GM20000 (cell line): ENCODE results near the gene HPSE2.

Experiments used
- DNase-seq: peaks from one replicate; pipeline ENCODE4 v3.0.0; 2012; ENCODE audit warnings: low spot score
- TF ChIP-seq, protein P1 (sequence below): IDR thresholded peaks from 2 replicates; pipeline ENCODE4 v1.5.1; 2012; ENCODE audit warnings: mild to moderate bottlenecking, control low read depth; ENCODE audit errors: extremely low read depth, missing control alignments

Gene HPSE2

DNA sequence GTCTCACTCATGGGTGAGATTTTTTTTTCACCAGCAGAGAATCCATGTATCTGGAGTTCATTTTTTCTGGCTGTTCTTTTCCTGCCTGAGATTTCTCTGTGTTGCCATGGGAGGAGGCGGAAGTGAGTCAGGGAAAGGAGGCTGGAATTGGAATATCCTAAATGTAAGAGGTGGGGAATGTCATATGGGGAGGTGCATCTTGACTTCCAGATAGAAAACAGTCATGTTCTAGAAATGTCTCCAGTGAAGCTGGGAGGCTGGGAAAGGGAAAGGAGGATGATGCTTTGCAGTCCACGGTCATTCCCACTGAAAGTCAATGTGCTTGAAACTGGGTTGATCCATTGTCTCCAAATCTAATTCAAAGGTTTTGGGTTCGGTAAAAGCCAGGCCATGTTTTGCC lies 749.2 kb downstream of the HPSE2 start:
- DNase-seq, result no peak
- TF ChIP-seq, protein P1, sequence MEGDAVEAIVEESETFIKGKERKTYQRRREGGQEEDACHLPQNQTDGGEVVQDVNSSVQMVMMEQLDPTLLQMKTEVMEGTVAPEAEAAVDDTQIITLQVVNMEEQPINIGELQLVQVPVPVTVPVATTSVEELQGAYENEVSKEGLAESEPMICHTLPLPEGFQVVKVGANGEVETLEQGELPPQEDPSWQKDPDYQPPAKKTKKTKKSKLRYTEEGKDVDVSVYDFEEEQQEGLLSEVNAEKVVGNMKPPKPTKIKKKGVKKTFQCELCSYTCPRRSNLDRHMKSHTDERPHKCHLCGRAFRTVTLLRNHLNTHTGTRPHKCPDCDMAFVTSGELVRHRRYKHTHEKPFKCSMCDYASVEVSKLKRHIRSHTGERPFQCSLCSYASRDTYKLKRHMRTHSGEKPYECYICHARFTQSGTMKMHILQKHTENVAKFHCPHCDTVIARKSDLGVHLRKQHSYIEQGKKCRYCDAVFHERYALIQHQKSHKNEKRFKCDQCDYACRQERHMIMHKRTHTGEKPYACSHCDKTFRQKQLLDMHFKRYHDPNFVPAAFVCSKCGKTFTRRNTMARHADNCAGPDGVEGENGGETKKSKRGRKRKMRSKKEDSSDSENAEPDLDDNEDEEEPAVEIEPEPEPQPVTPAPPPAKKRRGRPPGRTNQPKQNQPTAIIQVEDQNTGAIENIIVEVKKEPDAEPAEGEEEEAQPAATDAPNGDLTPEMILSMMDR, result no peak

DNA sequence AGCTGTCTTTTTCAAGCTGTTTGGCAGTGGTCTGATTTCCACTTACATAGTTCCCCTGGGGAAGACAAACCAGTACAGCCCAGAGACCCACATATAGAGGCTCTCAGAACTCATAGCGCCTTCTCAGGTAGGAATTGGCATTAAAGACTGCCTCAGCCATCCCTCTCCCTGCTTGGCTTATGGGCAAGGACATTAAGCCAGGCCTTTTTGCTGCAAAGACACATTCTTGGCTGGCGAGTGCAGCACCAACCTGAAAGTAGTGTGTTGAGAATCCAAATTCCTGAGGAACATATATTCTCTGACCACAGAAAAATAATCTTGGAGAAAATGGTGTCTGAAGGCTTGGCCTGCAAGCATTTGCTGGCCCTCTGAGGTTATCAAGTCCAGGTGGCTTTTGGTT lies 749.7 kb downstream of the HPSE2 start:
- DNase-seq, result no peak
- TF ChIP-seq, protein P1, result no peak

DNA sequence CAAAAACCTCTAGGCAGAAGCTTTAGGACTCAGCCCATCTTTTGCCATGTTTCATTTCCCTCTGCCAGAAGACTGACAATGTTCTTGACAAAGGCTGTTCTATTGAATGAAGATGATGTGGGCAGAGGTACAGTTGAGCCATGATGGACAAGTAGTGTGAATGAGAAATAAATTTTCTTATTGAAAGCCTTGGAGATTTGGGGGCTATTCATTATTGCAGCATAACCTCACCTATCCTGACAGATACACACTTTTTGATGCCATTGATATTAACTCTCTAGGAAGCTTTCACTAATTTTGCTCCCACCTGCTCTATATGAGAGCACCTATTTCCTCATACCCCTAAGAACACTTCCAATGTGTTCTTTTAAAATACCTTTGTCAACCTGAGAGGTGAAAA lies 752.0 kb downstream of the HPSE2 start:
- no peak for DNase-seq
- TF ChIP-seq, protein P1, result no peak

DNA sequence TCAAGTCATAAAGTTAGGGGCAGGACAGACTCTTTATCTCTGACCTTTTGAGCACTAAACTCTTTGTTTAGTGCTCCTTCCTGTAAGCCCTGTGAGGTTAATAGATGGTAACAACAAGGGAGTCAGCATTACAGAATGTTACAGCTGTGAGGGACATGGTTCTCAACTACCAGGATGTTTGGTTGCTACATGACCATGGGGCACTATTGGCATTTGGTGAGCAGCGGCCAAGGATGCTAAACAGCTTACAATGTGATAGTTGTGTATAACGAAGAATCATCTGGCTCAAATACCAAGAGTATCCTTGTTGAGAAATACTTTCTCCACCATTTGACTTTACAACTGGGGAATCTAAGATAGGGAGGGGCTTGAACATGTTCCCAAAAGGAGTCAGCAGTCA lies 753.6 kb downstream of the HPSE2 start:
- TF ChIP-seq, protein P1, result no peak
- DNase-seq, result no peak

DNA sequence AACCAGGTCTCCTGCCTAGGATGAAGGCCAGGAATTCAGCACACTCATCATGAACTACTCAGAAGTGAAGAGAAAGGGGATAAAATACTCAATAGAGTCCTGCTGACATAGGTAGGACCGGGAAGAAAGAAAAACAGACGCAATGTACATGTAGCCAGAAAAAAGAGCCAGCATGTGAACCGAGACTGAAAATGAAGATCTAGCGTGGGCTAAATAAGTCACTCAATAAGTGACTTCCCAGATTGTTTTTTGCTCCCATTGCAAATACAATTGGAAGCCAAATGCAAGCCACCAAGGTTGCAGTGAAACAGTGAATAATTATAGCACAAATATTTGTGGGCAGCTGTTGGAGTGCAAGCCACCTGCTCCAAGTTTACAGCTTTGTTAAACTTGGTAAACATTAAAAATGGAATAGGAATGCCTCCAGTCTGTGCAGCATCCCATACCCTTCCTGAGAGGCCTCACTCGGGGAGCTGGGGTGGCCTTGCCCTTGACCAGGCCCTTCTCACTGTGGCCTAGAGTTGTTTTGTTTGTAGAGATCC lies 754.2 kb downstream of the HPSE2 start:
- TF ChIP-seq, protein P1, result no peak
- DNase-seq, result no peak

DNA sequence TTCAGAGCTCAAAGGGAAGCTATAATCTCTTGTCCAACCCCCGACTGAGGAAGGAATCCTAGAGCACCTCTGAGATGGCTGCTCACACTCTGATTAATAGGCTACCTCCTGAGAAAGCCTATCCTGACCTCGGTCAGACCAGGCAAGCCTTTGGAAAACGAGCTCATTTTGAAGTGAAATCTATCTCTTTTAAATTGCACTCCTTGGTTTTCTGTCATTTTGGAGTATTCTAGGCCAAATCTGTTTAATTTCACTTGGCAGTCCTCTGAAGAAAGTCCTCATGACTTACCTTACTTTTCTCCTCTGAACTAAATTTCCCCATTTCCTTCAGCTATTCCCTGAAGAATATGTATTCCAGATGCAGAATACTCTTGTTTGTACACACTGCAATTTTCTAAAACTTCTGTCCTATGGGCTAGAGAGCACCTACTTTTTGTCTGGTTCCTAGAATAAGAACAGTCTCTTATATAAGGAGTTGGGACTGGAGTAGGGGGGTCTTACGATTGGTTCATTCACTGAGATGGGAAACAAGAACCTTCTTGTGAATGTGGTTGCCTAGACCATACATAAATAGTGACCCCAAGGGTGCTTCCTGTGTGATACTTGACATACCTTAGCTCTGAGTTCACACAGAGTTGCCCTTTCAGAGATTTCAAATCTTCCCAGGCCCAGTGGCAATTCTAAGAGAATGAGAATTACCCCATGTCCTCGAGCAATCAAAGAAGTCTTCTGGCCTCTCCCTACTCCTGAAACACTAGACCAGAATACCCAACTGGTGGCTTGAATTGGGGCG lies 757.0 kb downstream of the HPSE2 start:
- DNase-seq, result peak; percentile 35
- TF ChIP-seq, protein P1, result no peak

DNA sequence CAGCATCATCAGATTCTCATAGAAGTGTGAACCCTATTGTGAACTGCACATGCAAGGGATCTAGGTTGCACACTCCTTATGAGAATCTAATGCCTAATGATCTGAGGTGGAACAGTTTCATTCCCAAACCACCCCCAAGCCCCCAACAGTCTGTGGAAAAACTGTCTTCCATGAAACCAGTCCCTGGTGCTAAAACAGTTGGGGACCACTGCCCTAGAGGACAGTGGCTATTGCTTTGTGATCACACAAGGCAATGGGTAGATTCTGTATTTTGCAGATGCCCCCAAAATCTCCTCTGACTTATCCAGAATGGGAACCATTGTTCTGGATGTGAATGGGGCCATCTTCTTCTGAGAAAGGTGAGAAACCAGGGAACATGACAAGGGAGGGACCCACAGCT lies 757.8 kb downstream of the HPSE2 start:
- TF ChIP-seq, protein P1, result no peak
- no peak for DNase-seq
